NCI-H2107 (cell line): Measurements from ENCODE around the gene TPRA1.
"Not testable (repeated sequence)": the region's sequence is repeated elsewhere in the genome, so short reads cannot be mapped to it uniquely, and the experiment has no call there.

Experiments
- DNase-seq: peaks from one replicate; lab custom pipeline; 2025; lab: John Stamatoyannopoulos, UW

The TPRA1 gene

GRCh38 chr3:127536830-127537812 lies 53.4 kb downstream of the TPRA1 start:
- DNase-seq = no peak

GRCh38 chr3:127535901-127536829 lies 54.4 kb downstream of the TPRA1 start:
- peak; percentile 50 for DNase-seq

- no peak for DNase-seq
These were observed 55.3 kb downstream of the TPRA1 start for GRCh38 chr3:127535106-127535785.

GRCh38 chr3:127534564-127534963 lies 56.0 kb downstream of the TPRA1 start:
- no peak for DNase-seq

- DNase-seq = no peak
These were observed 56.4 kb downstream of the TPRA1 start for GRCh38 chr3:127534161-127534451.

GRCh38 chr3:127532561-127533203 lies 57.9 kb downstream of the TPRA1 start:
- DNase-seq = no peak

- DNase-seq = no peak
These were observed 58.7 kb downstream of the TPRA1 start for GRCh38 chr3:127531821-127532220.

GRCh38 chr3:127530863-127531262 lies 59.7 kb downstream of the TPRA1 start:
- not testable (repeated sequence) for DNase-seq

GRCh38 chr3:127529346-127530188 lies 61.0 kb downstream of the TPRA1 start:
- DNase-seq = no peak

- no peak for DNase-seq
These were observed 65.2 kb downstream of the TPRA1 start for GRCh38 chr3:127525373-127525772.

- DNase-seq = peak; percentile 77
These were observed 66.1 kb downstream of the TPRA1 start for GRCh38 chr3:127524296-127524896.
